Hematopoietic multipotent progenitor cell treated with erythropoietin and hydrocortisone succinate and interleukin-3 and kit ligand, for 17 days (in vitro differentiated cells): ENCODE results near the gene SVIP.

ENCODE experiments used
- DNase-seq: peaks from one replicate; pipeline ENCODE4 v3.0.0-alpha.2; 2015; ENCODE audit warnings: low spot score

The SVIP gene

GRCh38 chr11:22792497-22792896 is 37.1 kb downstream of the SVIP start:
- no peak for DNase-seq

GRCh38 chr11:22787551-22788162 is 41.9 kb downstream of the SVIP start:
- peak; percentile 43 for DNase-seq

- no peak for DNase-seq
These were observed 42.5 kb downstream of the SVIP start for GRCh38 chr11:22787055-22787454.

GRCh38 chr11:22786475-22786874 is 43.1 kb downstream of the SVIP start:
- DNase-seq: no peak

- DNase-seq: no peak
These were observed 44.4 kb downstream of the SVIP start for GRCh38 chr11:22785251-22785650.

GRCh38 chr11:22780952-22781593 is 48.5 kb downstream of the SVIP start:
- DNase-seq: no peak

- no peak for DNase-seq
These were observed 49.8 kb downstream of the SVIP start for GRCh38 chr11:22779850-22780249.

GRCh38 chr11:22778642-22779041 is 51.0 kb downstream of the SVIP start:
- DNase-seq: no peak

- no peak for DNase-seq
These were observed 54.4 kb downstream of the SVIP start for GRCh38 chr11:22775248-22775647.

- DNase-seq: no peak
These were observed 54.9 kb downstream of the SVIP start for GRCh38 chr11:22774716-22775115.

GRCh38 chr11:22769081-22769480 is 60.5 kb downstream of the SVIP start:
- no peak for DNase-seq
